ENCODE data around the gene SUMO3.

SUMO3 gene

GRCh38 chr21:44767834-44768831 lies 49.7 kb downstream of the SUMO3 start:
- Histone ChIP-seq H3K9me3 (no peaks in the 10 kb centered on the region), H3K27me3 (peaks cover 9% of the 10 kb centered on the region), H3K27ac (no peak overlapping the region), H3K4me1 (ENCODE audit: control insufficient read depth in 1 of 2, insufficient read depth in 1 of 2, low read depth in 1 of 2, low read length in 1 of 2) (no peaks in the 10 kb centered on the region), H3K36me3 (peaks cover 32% of the 10 kb centered on the region), H3K4me3 (ENCODE audit: low read depth in 1 of 2, low read length in 1 of 2) (no peak overlapping the region)
- no peak for TF ChIP-seq CTCF (IDR thresholded peaks at IDR 0.05)

GRCh38 chr21:44766818-44767354 lies 51.0 kb downstream of the SUMO3 start:
- no peaks in the 10 kb centered on the region for H3K9me3 ChIP-seq
- no peaks in the 10 kb centered on the region for H3K4me1 ChIP-seq (ENCODE audit: control insufficient read depth in 1 of 2, insufficient read depth in 1 of 2, low read depth in 1 of 2, low read length in 1 of 2)
- peaks cover 22% of the 10 kb centered on the region for H3K36me3 ChIP-seq
- TF ChIP-seq CTCF (IDR thresholded peaks at IDR 0.05) = no peak
- no peak overlapping the region for H3K27ac ChIP-seq
- peaks cover 9% of the 10 kb centered on the region for H3K27me3 ChIP-seq
- H3K4me3 ChIP-seq (ENCODE audit: low read depth in 1 of 2, low read length in 1 of 2) = no peak overlapping the region

GRCh38 chr21:44766014-44766817 lies 51.6 kb downstream of the SUMO3 start:
- no peaks in the 10 kb centered on the region for H3K9me3 ChIP-seq
- TF ChIP-seq CTCF (IDR thresholded peaks at IDR 0.05) = no peak

GRCh38 chr21:44765231-44766013 lies 52.4 kb downstream of the SUMO3 start:
- H3K27me3 ChIP-seq = peaks cover 9% of the 10 kb centered on the region
- no peak overlapping the region for H3K27ac ChIP-seq
- no peaks in the 10 kb centered on the region for H3K9me3 ChIP-seq
- no peak overlapping the region for H3K4me3 ChIP-seq (ENCODE audit: low read depth in 1 of 2, low read length in 1 of 2)
- H3K4me1 ChIP-seq (ENCODE audit: control insufficient read depth in 1 of 2, insufficient read depth in 1 of 2, low read depth in 1 of 2, low read length in 1 of 2) = no peaks in the 10 kb centered on the region
- TF ChIP-seq CTCF (IDR thresholded peaks at IDR 0.05) = no peak
- peaks cover 8% of the 10 kb centered on the region for H3K36me3 ChIP-seq

More at GRCh38 chr21:44766014-44766817, 51.6 kb downstream of the SUMO3 start:
- Histone ChIP-seq H3K36me3 (peaks cover 16% of the 10 kb centered on the region), H3K27me3 (peaks cover 9% of the 10 kb centered on the region), H3K4me1 (ENCODE audit: control insufficient read depth in 1 of 2, insufficient read depth in 1 of 2, low read depth in 1 of 2, low read length in 1 of 2) (no peaks in the 10 kb centered on the region), H3K4me3 (ENCODE audit: low read depth in 1 of 2, low read length in 1 of 2) (no peak overlapping the region), H3K27ac (no peak overlapping the region)

Measured in neutrophil (primary cell).